ENCODE results near the gene LMX1B.

LMX1B gene

DNA sequence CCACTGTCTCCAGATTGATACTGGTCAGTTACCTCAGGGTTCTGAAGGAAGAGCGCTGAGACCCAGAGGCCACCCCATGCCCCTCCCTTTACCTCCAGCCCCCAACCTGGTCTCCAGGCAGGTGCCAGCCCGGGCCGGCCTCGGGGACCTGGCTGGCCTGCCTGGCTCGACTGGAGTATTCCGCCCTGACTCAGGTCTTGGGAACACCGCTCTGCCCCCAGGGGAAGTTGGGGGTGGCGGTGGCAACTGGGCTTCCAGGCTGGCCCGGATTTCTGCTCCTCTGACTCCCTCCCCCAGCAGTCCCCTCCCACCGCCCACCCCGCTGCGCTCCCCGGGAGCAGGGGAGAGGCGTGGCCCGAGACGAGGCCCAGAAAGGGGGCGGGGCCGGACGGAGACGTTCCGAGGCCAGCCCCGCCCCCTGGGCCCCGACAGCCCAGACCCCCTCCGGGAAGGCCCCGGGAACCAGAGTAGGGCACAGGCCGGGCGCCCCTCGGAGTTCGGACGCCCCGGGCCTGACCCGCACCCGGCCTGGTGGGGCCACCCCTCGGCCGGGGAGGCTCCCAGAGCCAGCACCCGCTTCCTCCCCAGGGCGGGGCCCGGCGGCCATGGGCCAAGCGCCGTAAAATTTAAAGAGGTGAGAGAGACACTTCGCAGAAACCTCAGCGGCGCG, 108.7 kb downstream of the LMX1B start (continued):
- TF ChIP-seq PRDM2 (tag by site-specific recombination; IDR thresholded peaks at IDR 0.05; ENCODE audit: borderline replicate concordance) (no peak), ZNF623 (tag by site-specific recombination; IDR thresholded peaks at IDR 0.05) (no peak), ZNF214 (tag by site-specific recombination; IDR thresholded peaks at IDR 0.05; ENCODE audit: borderline replicate concordance) (no peak), ZFP3 (tag by site-specific recombination; IDR thresholded peaks at IDR 0.05; ENCODE audit: low read depth) (no peak), ATF2 (tag by site-specific recombination; IDR thresholded peaks at IDR 0.05; ENCODE audit: low read depth) (no peak), ZNF529 (tag by site-specific recombination; IDR thresholded peaks at IDR 0.05; ENCODE audit: insufficient replicate concordance) (no peak), MEIS1 (CRISPR knock-in tag; IDR thresholded peaks at IDR 0.05; ENCODE audit: borderline replicate concordance) (no peak), SP2 (tag by site-specific recombination; IDR thresholded peaks at IDR 0.05) (peak; percentile 78), OSR2 (tag by site-specific recombination; IDR thresholded peaks at IDR 0.05) (no peak), ZNF837 (tag by site-specific recombination; IDR thresholded peaks at IDR 0.05) (no peak), ZNF558 (tag by site-specific recombination; IDR thresholded peaks at IDR 0.05) (no peak), ZSCAN30 (tag by site-specific recombination; IDR thresholded peaks at IDR 0.05) (0 out of 2 replicates have a peak, but pooled peaks have one; percentile 52), ZFHX2 (tag by site-specific recombination; conservative IDR thresholded peaks at IDR 0.05) (peak; percentile 65), ZNF366 (tag by site-specific recombination; conservative IDR thresholded peaks at IDR 0.05) (no peak), ZNF391 (tag by site-specific recombination; IDR thresholded peaks at IDR 0.05; ENCODE audit: borderline replicate concordance, low read depth) (no peak), ZBTB1 (tag by site-specific recombination; IDR thresholded peaks at IDR 0.05) (no peak), ZNF48 (tag by site-specific recombination; IDR thresholded peaks at IDR 0.05) (no peak), ZNF132 (tag by site-specific recombination; IDR thresholded peaks at IDR 0.05; ENCODE audit: borderline replicate concordance) (no peak), FEZF1 (tag by site-specific recombination; IDR thresholded peaks at IDR 0.05) (no peak), ZBTB26 (tag by site-specific recombination; optimal IDR thresholded peaks at IDR 0.05) (no peak), ZNF114 (tag by site-specific recombination; IDR thresholded peaks at IDR 0.05) (no peak), ZNF202 (tag by site-specific recombination; IDR thresholded peaks at IDR 0.05; ENCODE audit: borderline replicate concordance) (no peak), ZBTB7A (tag by site-specific recombination; IDR thresholded peaks at IDR 0.05; ENCODE audit: low read depth) (no peak), ZNF19 (tag by site-specific recombination; IDR thresholded peaks at IDR 0.05; ENCODE audit: low read depth) (no peak)
- TF ChIP-seq, protein P1, sequence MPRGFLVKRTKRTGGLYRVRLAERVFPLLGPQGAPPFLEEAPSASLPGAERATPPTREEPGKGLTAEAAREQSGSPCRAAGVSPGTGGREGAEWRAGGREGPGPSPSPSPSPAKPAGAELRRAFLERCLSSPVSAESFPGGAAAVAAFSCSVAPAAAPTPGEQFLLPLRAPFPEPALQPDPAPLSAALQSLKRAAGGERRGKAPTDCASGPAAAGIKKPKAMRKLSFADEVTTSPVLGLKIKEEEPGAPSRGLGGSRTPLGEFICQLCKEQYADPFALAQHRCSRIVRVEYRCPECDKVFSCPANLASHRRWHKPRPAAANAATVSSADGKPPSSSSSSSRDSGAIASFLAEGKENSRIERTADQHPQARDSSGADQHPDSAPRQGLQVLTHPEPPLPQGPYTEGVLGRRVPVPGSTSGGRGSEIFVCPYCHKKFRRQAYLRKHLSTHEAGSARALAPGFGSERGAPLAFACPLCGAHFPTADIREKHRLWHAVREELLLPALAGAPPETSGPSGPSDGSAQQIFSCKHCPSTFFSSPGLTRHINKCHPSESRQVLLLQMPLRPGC (tag by site-specific recombination; IDR thresholded peaks at IDR 0.05), result no peak
- TF ChIP-seq, protein P2, sequence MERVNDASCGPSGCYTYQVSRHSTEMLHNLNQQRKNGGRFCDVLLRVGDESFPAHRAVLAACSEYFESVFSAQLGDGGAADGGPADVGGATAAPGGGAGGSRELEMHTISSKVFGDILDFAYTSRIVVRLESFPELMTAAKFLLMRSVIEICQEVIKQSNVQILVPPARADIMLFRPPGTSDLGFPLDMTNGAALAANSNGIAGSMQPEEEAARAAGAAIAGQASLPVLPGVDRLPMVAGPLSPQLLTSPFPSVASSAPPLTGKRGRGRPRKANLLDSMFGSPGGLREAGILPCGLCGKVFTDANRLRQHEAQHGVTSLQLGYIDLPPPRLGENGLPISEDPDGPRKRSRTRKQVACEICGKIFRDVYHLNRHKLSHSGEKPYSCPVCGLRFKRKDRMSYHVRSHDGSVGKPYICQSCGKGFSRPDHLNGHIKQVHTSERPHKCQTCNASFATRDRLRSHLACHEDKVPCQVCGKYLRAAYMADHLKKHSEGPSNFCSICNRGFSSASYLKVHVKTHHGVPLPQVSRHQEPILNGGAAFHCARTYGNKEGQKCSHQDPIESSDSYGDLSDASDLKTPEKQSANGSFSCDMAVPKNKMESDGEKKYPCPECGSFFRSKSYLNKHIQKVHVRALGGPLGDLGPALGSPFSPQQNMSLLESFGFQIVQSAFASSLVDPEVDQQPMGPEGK (tag by site-specific recombination; IDR thresholded peaks at IDR 0.05), result peak; percentile 70

All from HEK293 (cell line).